H9 (cell line): ENCODE data around the gene ANKRD44. TPM values are rescaled to one million over a fixed set of nuclear protein-coding genes. Genes with fewer than 3 reads are reported as not detected.

Source experiments
- DNase-seq: peaks from one replicate; pipeline ENCODE4 v3.0.0-alpha.2; 2017
- H2AFZ ChIP-seq: one replicate; pipeline ENCODE4 v1.6.1; 2013; ENCODE audit warnings: mild to moderate bottlenecking, low read length, control low read depth, moderate library complexity
- H2AK5ac ChIP-seq: 2 replicates; pipeline ENCODE4 v1.6.1; 2013; ENCODE audit warnings: low read length, control low read depth, mixed read lengths; ENCODE audit not compliant: insufficient read length
- H2BK120ac ChIP-seq: one replicate; pipeline ENCODE4 v1.6.1; 2013; ENCODE audit warnings: low read depth, mild to moderate bottlenecking, low read length, control low read depth, inconsistent platforms; ENCODE audit not compliant: poor library complexity, severe bottlenecking
- H2BK12ac ChIP-seq: 2 replicates; pipeline ENCODE4 v1.6.1; 2013; ENCODE audit warnings: low read length, control low read depth, mixed read lengths, low read depth; ENCODE audit not compliant: insufficient read length
- H2BK15ac ChIP-seq: 2 replicates; pipeline ENCODE4 v1.6.1; 2013; ENCODE audit warnings: low read depth, low read length, control low read depth
- H2BK20ac ChIP-seq: one replicate; pipeline ENCODE4 v1.6.1; 2013; ENCODE audit warnings: low read depth, mild to moderate bottlenecking, low read length, control low read depth, inconsistent platforms; ENCODE audit not compliant: poor library complexity, severe bottlenecking
- H2BK5ac ChIP-seq: 2 replicates; pipeline ENCODE4 v1.6.1; 2013; ENCODE audit warnings: low read length, control low read depth, mixed read lengths; ENCODE audit not compliant: insufficient read length
- H3K14ac ChIP-seq: 2 replicates; pipeline ENCODE4 v1.6.1; 2013; ENCODE audit warnings: low read length, control low read depth; ENCODE audit not compliant: insufficient read depth
- H3K18ac ChIP-seq: 2 replicates; pipeline ENCODE4 v1.6.1; 2013; ENCODE audit warnings: low read depth, mild to moderate bottlenecking, mixed read lengths, low read length, control low read depth; ENCODE audit not compliant: insufficient read length
- H3K23ac ChIP-seq: 2 replicates; pipeline ENCODE4 v1.6.1; 2013; ENCODE audit warnings: low read length, control low read depth, mixed read lengths, low read depth; ENCODE audit not compliant: insufficient read length
- H3K23me2 ChIP-seq: 2 replicates; pipeline ENCODE4 v1.6.1; 2013; ENCODE audit warnings: low read depth, mild to moderate bottlenecking, mixed read lengths, low read length, control low read depth; ENCODE audit not compliant: insufficient read length, poor library complexity, severe bottlenecking
- H3K27ac ChIP-seq: 2 replicates; pipeline ENCODE4 v1.5.1; 2013; ENCODE audit warnings: low read length, control low read depth, mixed read lengths, low read depth; ENCODE audit not compliant: insufficient read length
- H3K27me3 ChIP-seq: 2 replicates; pipeline ENCODE4 v1.6.1; 2013; ENCODE audit warnings: low read length, control low read depth, inconsistent platforms; ENCODE audit not compliant: insufficient read depth
- H3K4ac ChIP-seq: 2 replicates; pipeline ENCODE4 v1.6.1; 2013; ENCODE audit warnings: low read depth, mild to moderate bottlenecking, control low read depth, inconsistent platforms, low read length, moderate library complexity
- H3K4me1 ChIP-seq: 2 replicates; pipeline ENCODE4 v1.6.1; 2013; ENCODE audit warnings: low read length, control low read depth, inconsistent platforms; ENCODE audit not compliant: insufficient read depth
- H3K4me2 ChIP-seq: 2 replicates; pipeline ENCODE4 v1.6.1; 2013; ENCODE audit warnings: low read length, control low read depth, mixed read lengths; ENCODE audit not compliant: insufficient read length, insufficient read depth
- H3K56ac ChIP-seq: 2 replicates; pipeline ENCODE4 v1.6.1; 2013; ENCODE audit warnings: low read depth, mild to moderate bottlenecking, mixed read lengths, low read length, control low read depth; ENCODE audit not compliant: insufficient read length
- H3K79me1 ChIP-seq: 2 replicates; pipeline ENCODE4 v1.6.1; 2013; ENCODE audit warnings: low read depth, mild to moderate bottlenecking, moderate library complexity, low read length, control low read depth, inconsistent platforms; ENCODE audit not compliant: insufficient read depth, poor library complexity, severe bottlenecking
- H3K79me2 ChIP-seq: 2 replicates; pipeline ENCODE4 v1.6.1; 2013; ENCODE audit warnings: low read length, control low read depth, inconsistent platforms; ENCODE audit not compliant: insufficient read depth
- H3K9ac ChIP-seq: 2 replicates; pipeline ENCODE4 v1.6.1; 2013; ENCODE audit warnings: low read length, control low read depth, mixed read lengths; ENCODE audit not compliant: insufficient read length; ENCODE audit errors: extremely low read depth
- H3K9me3 ChIP-seq: one replicate; pipeline ENCODE4 v1.6.1; 2013; ENCODE audit warnings: low read depth, low read length, inconsistent platforms; ENCODE audit not compliant: control insufficient read depth
- H3T11ph ChIP-seq: one replicate; pipeline ENCODE4 v1.6.1; 2013; ENCODE audit warnings: mild to moderate bottlenecking, low read length, control low read depth, inconsistent platforms
- H4K20me1 ChIP-seq: one replicate; pipeline ENCODE4 v1.6.1; 2013; ENCODE audit not compliant: control insufficient read depth, insufficient read length, insufficient read depth
- H4K5ac ChIP-seq: 2 replicates; pipeline ENCODE4 v1.6.1; 2013; ENCODE audit warnings: low read depth, mild to moderate bottlenecking, mixed read lengths, low read length, control low read depth; ENCODE audit not compliant: insufficient read length
- H4K8ac ChIP-seq: replicated peaks from 2 replicates; pipeline ENCODE4 v1.6.1; 2013; ENCODE audit warnings: low read length, control low read depth, mixed read lengths, low read depth; ENCODE audit not compliant: insufficient read length
- H4K91ac ChIP-seq: 2 replicates; pipeline ENCODE4 v1.6.1; 2013; ENCODE audit warnings: low read depth, mild to moderate bottlenecking, moderate library complexity, mixed read lengths, low read length, control low read depth; ENCODE audit not compliant: insufficient read length
- H3K27ac Mint-ChIP-seq, 3 experiments: 2 replicates in 2 of 3; 3 replicates in 1 of 3; pipeline ENCODE4 v1.8.0; 2020 to 2021; ENCODE audit warnings: mixed read lengths in 3 of 3, mild to moderate bottlenecking in 1 of 3, moderate library complexity in 1 of 3
- H3K27me3 Mint-ChIP-seq: 2 replicates; pipeline ENCODE4 v1.8.0; 2021; ENCODE audit warnings: low read depth, mild to moderate bottlenecking, moderate library complexity, mixed read lengths
- H3K36me3 Mint-ChIP-seq, 3 experiments: 2 replicates in 2 of 3; 3 replicates in 1 of 3; pipeline ENCODE4 v1.8.0; 2020 to 2021; ENCODE audit warnings: low read depth in 3 of 3, mixed read lengths in 3 of 3; ENCODE audit not compliant: insufficient read depth in 1 of 3
- H3K4me1 Mint-ChIP-seq, 2 experiments: 2 replicates each; pipeline ENCODE4 v1.8.0; 2020; ENCODE audit warnings: mixed read lengths in 2 of 2
- H3K4me3 Mint-ChIP-seq, 2 experiments: 2 replicates in 1 of 2; 3 replicates in 1 of 2; pipeline ENCODE4 v1.8.0; 2020 to 2021; ENCODE audit warnings: mild to moderate bottlenecking in 2 of 2, mixed read lengths in 2 of 2, moderate library complexity in 1 of 2
- H3K9me3 Mint-ChIP-seq, 2 experiments: 2 replicates in 1 of 2; 3 replicates in 1 of 2; pipeline ENCODE4 v1.8.0; 2020; ENCODE audit warnings: mild to moderate bottlenecking in 2 of 2, mixed read lengths in 2 of 2, moderate library complexity in 1 of 2
- WGBS: extraction: QIAGEN DNeasy Blood & Tissue Kit; methylation state at CpG from one replicate; pipeline ENCODE4 v1.1.7; 2013; ENCODE audit warnings: missing lambda C conversion rate, low lambda C conversion rate, mixed read lengths; ENCODE audit not compliant: insufficient read length; ENCODE audit errors: extremely low coverage; 5-methylcytosine and 5-hydroxymethylcytosine counted together
- total RNA-seq: library from RNA; stranded (reverse); gene quantifications from 2 replicates; pipeline ENCODE4 v1.2.1, GENCODE V29; 2021
- TF ChIP-seq, protein P1 (sequence below): fragments of 200-600 bp; sonication (generic); conservative IDR thresholded peaks from 3 replicates; pipeline ENCODE4 v1.8.0; 2021; ENCODE audit warnings: antibody characterized with exemption, mild to moderate bottlenecking

ANKRD44 gene
- total RNA-seq, 1 experiment from 2014 or later: 1.9 TPM

DNA sequence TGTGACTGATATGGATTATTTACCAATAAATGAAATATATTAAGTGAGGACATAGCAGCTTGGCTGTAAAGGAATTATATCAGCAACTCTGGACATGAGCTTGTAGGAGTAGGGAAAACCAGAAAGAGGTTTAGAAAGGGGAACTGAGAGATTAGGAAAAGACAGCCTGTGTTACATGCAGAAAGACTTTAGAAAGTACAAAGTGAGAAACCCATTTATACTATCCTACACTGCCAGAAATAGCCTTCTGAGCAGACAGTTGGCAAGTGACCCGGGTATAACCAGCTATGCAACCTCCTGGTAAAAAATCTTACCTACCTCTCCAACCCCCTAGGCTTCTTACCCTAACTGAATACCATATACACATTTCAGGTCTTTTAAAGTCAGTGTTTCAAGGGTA is 134.1 kb downstream of the ANKRD44 start:
- Histone ChIP-seq H4K91ac (no peak overlapping the region), H2AFZ (no peak overlapping the region), H3T11ph (no peak overlapping the region), H3K23ac (no peak overlapping the region), H2BK5ac (no peak overlapping the region), H3K27me3 (no peaks in the 10 kb centered on the region), H2BK120ac (no peak overlapping the region), H3K18ac (no peak overlapping the region), H3K9me3 (no peaks in the 10 kb centered on the region), H2BK15ac (no peak overlapping the region), H3K14ac (no peak overlapping the region), H4K5ac (no peak overlapping the region), H3K4me2 (no peak overlapping the region), H3K79me2 (no peaks in the 10 kb centered on the region), H3K9ac (no peak overlapping the region), H3K4me1 (no peaks in the 10 kb centered on the region), H3K23me2 (no peaks in the 10 kb centered on the region), H4K8ac (no peak overlapping the region), H2BK12ac (no peak overlapping the region), H3K56ac (no peak overlapping the region), H3K27ac (no peak overlapping the region), H2BK20ac (no peak overlapping the region), H2AK5ac (no peak overlapping the region), H3K79me1 (no peaks in the 10 kb centered on the region), H3K4ac (no peak overlapping the region), H4K20me1 (no peaks in the 10 kb centered on the region)
- H3K27me3 Mint-ChIP-seq: peaks cover 2% of the 10 kb centered on the region
- no CpG with 5 or more reads among the region's 1 CpG for WGBS
- no peak for DNase-seq
- no peaks in the 10 kb centered on the region for H3K4me1 Mint-ChIP-seq
- H3K36me3 Mint-ChIP-seq: no peaks in the 10 kb centered on the region
- TF ChIP-seq, protein P1, sequence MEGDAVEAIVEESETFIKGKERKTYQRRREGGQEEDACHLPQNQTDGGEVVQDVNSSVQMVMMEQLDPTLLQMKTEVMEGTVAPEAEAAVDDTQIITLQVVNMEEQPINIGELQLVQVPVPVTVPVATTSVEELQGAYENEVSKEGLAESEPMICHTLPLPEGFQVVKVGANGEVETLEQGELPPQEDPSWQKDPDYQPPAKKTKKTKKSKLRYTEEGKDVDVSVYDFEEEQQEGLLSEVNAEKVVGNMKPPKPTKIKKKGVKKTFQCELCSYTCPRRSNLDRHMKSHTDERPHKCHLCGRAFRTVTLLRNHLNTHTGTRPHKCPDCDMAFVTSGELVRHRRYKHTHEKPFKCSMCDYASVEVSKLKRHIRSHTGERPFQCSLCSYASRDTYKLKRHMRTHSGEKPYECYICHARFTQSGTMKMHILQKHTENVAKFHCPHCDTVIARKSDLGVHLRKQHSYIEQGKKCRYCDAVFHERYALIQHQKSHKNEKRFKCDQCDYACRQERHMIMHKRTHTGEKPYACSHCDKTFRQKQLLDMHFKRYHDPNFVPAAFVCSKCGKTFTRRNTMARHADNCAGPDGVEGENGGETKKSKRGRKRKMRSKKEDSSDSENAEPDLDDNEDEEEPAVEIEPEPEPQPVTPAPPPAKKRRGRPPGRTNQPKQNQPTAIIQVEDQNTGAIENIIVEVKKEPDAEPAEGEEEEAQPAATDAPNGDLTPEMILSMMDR: no peak
- H3K9me3 Mint-ChIP-seq: no peaks in the 10 kb centered on the region
- no peak overlapping the region for H3K27ac Mint-ChIP-seq
- H3K4me3 Mint-ChIP-seq: no peak overlapping the region
